T47D (cell line): ENCODE results near the gene MCRIP1.
A peak's percentile ranks its signal among the peaks of the same experiment; 100 is the strongest.
"Not testable (repeated sequence)": the region's sequence is repeated elsewhere in the genome, so short reads cannot be mapped to it uniquely, and the experiment has no call there.

ENCODE experiments used
- DNase-seq, 2 experiments: peaks; one replicate each; pipeline versions ENCODE4 v3.0.0 to v3.0.0-alpha.2; 2011 to 2012; ENCODE audit warnings: low read depth in 1 of 2, low spot score in 1 of 2
- JUND ChIP-seq: IDR thresholded peaks from 2 replicates; pipeline ENCODE4 v1.6.1; 2012; ENCODE audit warnings: low read depth
- in situ Hi-C: cut with HindIII; loops from 2 replicates; pipeline ENCODE4 v1.10.0; 2016; ENCODE audit warnings: low sequenced_read_pairs, low pct_unique_long_range_greater_than_20kb

The MCRIP1 gene

GRCh38 chr17:81842725-81843504, 9.8 kb upstream of the MCRIP1 start:
- no peak for DNase-seq
- in situ Hi-C loops, result no loop called here
- TF ChIP-seq JUND, result no peak

- DNase-seq, result no peak
- in situ Hi-C loops, result no loop called here
- TF ChIP-seq JUND, result no peak
These were observed 9.3 kb upstream of the MCRIP1 start for GRCh38 chr17:81842378-81842724.

GRCh38 chr17:81841866-81842265, 8.8 kb upstream of the MCRIP1 start:
- no peak for TF ChIP-seq JUND
- in situ Hi-C loops, result no loop called here
- no peak for DNase-seq

- no peak for TF ChIP-seq JUND
- in situ Hi-C loops, result no loop called here
- peak; percentile 86 to 87 for DNase-seq
These were observed 8.0 kb upstream of the MCRIP1 start for GRCh38 chr17:81840826-81841778.

- DNase-seq, in situ Hi-C loops: not testable (repeated sequence)
These were observed 7.0 kb upstream of the MCRIP1 start for GRCh38 chr17:81840059-81840458.

GRCh38 chr17:81839301-81839700, 6.2 kb upstream of the MCRIP1 start:
- no peak for DNase-seq
- in situ Hi-C loops, result no loop called here
- no peak for TF ChIP-seq JUND

GRCh38 chr17:81838753-81839255, 5.7 kb upstream of the MCRIP1 start:
- DNase-seq, result no peak
- in situ Hi-C loops, result no loop called here
- no peak for TF ChIP-seq JUND

- DNase-seq, result no peak
- in situ Hi-C loops, result no loop called here
- no peak for TF ChIP-seq JUND
These were observed 4.5 kb upstream of the MCRIP1 start for GRCh38 chr17:81837641-81838040.

GRCh38 chr17:81834831-81835267, 1.8 kb upstream of the MCRIP1 start, which contains the start of gene PPP1R27:
Gene PPP1R27 (minus strand): TSS chr17:81835050. CDS start chr17:81834953, 97 bp downstream.
- no peak for DNase-seq
- in situ Hi-C loops, result no loop called here
- no peak for TF ChIP-seq JUND

- DNase-seq, result no peak
- TF ChIP-seq JUND, result no peak
- in situ Hi-C loops, result no loop called here
These were observed 1.1 kb upstream of the MCRIP1 start for GRCh38 chr17:81833921-81834830.

- in situ Hi-C loops, result no loop called here
- peak in 1 of 2 experiments; percentile 39 for DNase-seq
- TF ChIP-seq JUND, result no peak
These were observed 407 bp downstream of the MCRIP1 start for GRCh38 chr17:81832608-81833159.
